DND-41 (cell line): ENCODE results near the gene IGFBP7.

Source experiments
- EZH2 ChIP-seq: IDR thresholded peaks from 3 replicates; pipeline ENCODE4 v1.6.1; 2012; ENCODE audit warnings: borderline replicate concordance, low read depth, mild to moderate bottlenecking, moderate library complexity, low read length, inconsistent platforms; ENCODE audit not compliant: severe bottlenecking
- TF ChIP-seq, protein P1 (sequence below): IDR thresholded peaks from 2 replicates; pipeline ENCODE4 v1.5.1; 2012; ENCODE audit warnings: borderline replicate concordance, low read length, moderate library complexity, mild to moderate bottlenecking; ENCODE audit not compliant: poor library complexity, severe bottlenecking; ENCODE audit errors: extremely low read depth

DNA sequence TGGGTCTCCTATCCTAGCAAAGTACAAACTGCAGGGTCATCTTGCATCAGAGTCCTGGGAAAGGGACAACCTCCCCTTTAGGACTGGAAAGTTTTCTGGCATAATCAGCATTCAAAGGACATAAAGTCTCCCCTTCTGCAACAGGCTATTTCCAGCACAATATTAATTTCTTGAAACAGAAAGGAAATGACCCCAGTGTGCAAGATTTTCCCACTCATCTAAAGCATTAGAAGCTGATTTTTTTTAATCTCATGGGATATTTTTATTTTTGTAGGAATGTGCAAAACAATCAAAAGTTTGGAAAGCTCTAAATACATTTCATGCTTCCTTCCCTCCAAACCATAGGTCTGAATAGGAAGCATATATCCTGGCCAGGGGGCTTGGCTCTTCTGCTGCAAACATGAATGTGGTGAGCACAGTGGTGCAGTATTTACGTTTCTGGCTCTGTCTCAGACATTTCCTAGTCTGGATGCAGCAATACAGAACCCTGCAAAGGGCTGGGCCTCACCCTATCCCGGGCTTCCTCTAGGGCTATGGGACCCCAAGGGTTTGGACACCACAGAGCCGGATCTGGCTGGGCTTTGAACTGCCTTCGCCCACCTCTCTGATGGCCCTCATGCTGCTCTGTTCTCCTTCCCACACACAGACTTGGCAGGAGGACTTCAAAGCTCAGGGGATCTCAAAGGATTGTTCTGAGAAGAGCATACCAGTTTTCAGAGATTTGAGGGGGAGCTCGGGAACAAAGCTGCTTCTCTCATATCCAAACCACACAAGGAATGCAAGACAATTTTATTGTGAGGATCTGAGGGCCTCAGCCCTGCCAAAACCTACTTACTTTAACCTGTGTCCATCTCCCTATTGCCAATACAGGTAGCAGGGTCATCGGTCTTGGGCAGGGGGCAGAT, 66.6 kb downstream of the IGFBP7 start:
- TF ChIP-seq, protein P1, sequence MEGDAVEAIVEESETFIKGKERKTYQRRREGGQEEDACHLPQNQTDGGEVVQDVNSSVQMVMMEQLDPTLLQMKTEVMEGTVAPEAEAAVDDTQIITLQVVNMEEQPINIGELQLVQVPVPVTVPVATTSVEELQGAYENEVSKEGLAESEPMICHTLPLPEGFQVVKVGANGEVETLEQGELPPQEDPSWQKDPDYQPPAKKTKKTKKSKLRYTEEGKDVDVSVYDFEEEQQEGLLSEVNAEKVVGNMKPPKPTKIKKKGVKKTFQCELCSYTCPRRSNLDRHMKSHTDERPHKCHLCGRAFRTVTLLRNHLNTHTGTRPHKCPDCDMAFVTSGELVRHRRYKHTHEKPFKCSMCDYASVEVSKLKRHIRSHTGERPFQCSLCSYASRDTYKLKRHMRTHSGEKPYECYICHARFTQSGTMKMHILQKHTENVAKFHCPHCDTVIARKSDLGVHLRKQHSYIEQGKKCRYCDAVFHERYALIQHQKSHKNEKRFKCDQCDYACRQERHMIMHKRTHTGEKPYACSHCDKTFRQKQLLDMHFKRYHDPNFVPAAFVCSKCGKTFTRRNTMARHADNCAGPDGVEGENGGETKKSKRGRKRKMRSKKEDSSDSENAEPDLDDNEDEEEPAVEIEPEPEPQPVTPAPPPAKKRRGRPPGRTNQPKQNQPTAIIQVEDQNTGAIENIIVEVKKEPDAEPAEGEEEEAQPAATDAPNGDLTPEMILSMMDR = no peak
- TF ChIP-seq EZH2 = no peak
